ENCODE results near the gene STIM1. TPM values are rescaled to one million over a fixed set of nuclear protein-coding genes. Genes with fewer than 3 reads are reported as not detected.
A peak's percentile ranks its signal among the peaks of the same experiment; 100 is the strongest.

The STIM1 gene
- total and polyA plus RNA-seq, 4 donors: 12.1 to 56.4 (median 41.2) TPM

GRCh38 chr11:3959015-3959902 is 103.8 kb downstream of the STIM1 start:
- DNase-seq (peak in 1 of 3 donors; percentile 14), ATAC-seq (ENCODE audit: insufficient read depth, low FRiP score) (no peak)
- H3K36me3 ChIP-seq (ENCODE audit: control insufficient read depth in 4 of 4, insufficient read depth in 4 of 4, low read length in 4 of 4): no peaks in the 10 kb centered on the region
- WGBS, 2 donors: 75 to 87% methylated on average over 5 of the region's 5 CpGs
- TF ChIP-seq CTCF (IDR thresholded peaks at IDR 0.05; ENCODE audit: control extremely low read depth, extremely low read depth): no peak
- no peaks in the 10 kb centered on the region for H3K9me3 ChIP-seq (ENCODE audit: control insufficient read depth in 4 of 4, insufficient read depth in 3 of 4, low read length in 3 of 4)
- no peaks in the 10 kb centered on the region for H3K4me1 ChIP-seq (ENCODE audit: control insufficient read depth in 5 of 5, insufficient read depth in 5 of 5, low read length in 5 of 5)
- no peak overlapping the region for H3K4me3 ChIP-seq
- H3K27me3 ChIP-seq (ENCODE audit: control insufficient read depth in 3 of 3, insufficient read depth in 3 of 3, low read length in 2 of 3): no peaks in the 10 kb centered on the region
- H3K27ac ChIP-seq (ENCODE audit: low read depth in 1 of 2, low read length in 1 of 2): no peak overlapping the region
- H3K9ac ChIP-seq (ENCODE audit: insufficient read depth in 1 of 2, low read length in 2 of 2): no peak overlapping the region

GRCh38 chr11:3959903-3960265 is 104.4 kb downstream of the STIM1 start:
- no peaks in the 10 kb centered on the region for H3K27me3 ChIP-seq (ENCODE audit: control insufficient read depth in 3 of 3, insufficient read depth in 3 of 3, low read length in 2 of 3)
- ATAC-seq (ENCODE audit: insufficient read depth, low FRiP score) (no peak), DNase-seq (no peak)
- H3K9me3 ChIP-seq (ENCODE audit: control insufficient read depth in 4 of 4, insufficient read depth in 3 of 4, low read length in 3 of 4): no peaks in the 10 kb centered on the region
- TF ChIP-seq CTCF (IDR thresholded peaks at IDR 0.05; ENCODE audit: control extremely low read depth, extremely low read depth): no peak
- H3K4me1 ChIP-seq (ENCODE audit: control insufficient read depth in 5 of 5, insufficient read depth in 5 of 5, low read length in 5 of 5): no peaks in the 10 kb centered on the region
- no peak overlapping the region for H3K4me3 ChIP-seq
- no peak overlapping the region for H3K27ac ChIP-seq (ENCODE audit: low read depth in 1 of 2, low read length in 1 of 2)
- no peaks in the 10 kb centered on the region for H3K36me3 ChIP-seq (ENCODE audit: control insufficient read depth in 4 of 4, insufficient read depth in 4 of 4, low read length in 4 of 4)
- no peak overlapping the region for H3K9ac ChIP-seq (ENCODE audit: insufficient read depth in 1 of 2, low read length in 2 of 2)

GRCh38 chr11:3962406-3962840 is 107.0 kb downstream of the STIM1 start:
- 86 to 88% methylated on average over 1 of the region's 1 CpG for WGBS, 2 donors
- TF ChIP-seq CTCF (IDR thresholded peaks at IDR 0.05; ENCODE audit: control extremely low read depth, extremely low read depth): no peak
- no peaks in the 10 kb centered on the region for H3K9me3 ChIP-seq (ENCODE audit: control insufficient read depth in 4 of 4, insufficient read depth in 3 of 4, low read length in 3 of 4)

More at GRCh38 chr11:3962406-3962840, 107.0 kb downstream of the STIM1 start:
- no peaks in the 10 kb centered on the region for H3K27me3 ChIP-seq (ENCODE audit: control insufficient read depth in 3 of 3, insufficient read depth in 3 of 3, low read length in 2 of 3)
- ATAC-seq (ENCODE audit: insufficient read depth, low FRiP score): no peak
- no peak overlapping the region for H3K9ac ChIP-seq (ENCODE audit: insufficient read depth in 1 of 2, low read length in 2 of 2)
- no peaks in the 10 kb centered on the region for H3K4me1 ChIP-seq (ENCODE audit: control insufficient read depth in 5 of 5, insufficient read depth in 5 of 5, low read length in 5 of 5)
- H3K4me3 ChIP-seq: no peak overlapping the region
- H3K27ac ChIP-seq (ENCODE audit: low read depth in 1 of 2, low read length in 1 of 2): no peak overlapping the region
- H3K36me3 ChIP-seq (ENCODE audit: control insufficient read depth in 4 of 4, insufficient read depth in 4 of 4, low read length in 4 of 4): peaks cover 0 to 2% (median 0%) of the 10 kb centered on the region in 4 donors
- DNase-seq: no peak
